ENCODE results near the gene SCMH1. TPM values are rescaled to one million over a fixed set of nuclear protein-coding genes. Genes with fewer than 3 reads are reported as not detected.

Gene SCMH1
- total and polyA plus RNA-seq, 4 donors = 6.6 to 12.8 (median 10.5) TPM

DNA sequence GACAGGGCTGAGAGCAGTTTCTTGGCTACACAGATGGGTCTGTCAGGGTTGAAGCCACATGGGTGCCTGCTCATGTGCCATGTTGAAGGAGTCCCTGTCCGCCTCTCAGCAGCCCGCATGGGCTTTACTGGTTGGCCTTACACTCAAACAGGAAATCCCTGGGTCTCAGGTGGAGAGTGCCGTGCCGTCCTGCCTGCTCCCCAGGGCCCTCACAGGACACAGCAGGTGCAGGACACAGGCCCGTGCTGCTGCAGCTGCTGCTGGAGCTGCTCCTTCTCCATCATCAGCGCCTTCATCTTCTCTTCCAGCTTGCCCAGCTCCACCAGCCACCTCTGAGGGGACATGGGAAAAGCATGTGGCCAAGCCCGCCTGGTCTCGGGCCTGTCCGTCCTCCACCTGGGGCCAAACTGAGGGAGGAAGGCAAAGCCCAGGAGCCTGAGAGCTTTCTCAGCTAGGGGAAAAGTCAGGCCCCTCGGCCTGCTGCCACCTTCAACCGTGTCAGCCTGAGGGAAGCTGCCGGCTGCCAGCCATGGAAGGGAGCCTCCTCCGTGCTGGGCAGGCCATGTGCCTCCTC lies 226.1 kb downstream of the SCMH1 start:
- DNase-seq (ENCODE audit: low spot score) = no peak
- H3K36me3 ChIP-seq (ENCODE audit: control insufficient read depth in 4 of 4, insufficient read depth in 3 of 4, low read depth in 1 of 4, low read length in 3 of 4) = peaks cover 7 to 66% (median 35%) of the 10 kb centered on the region in 4 donors
- WGBS = 95% methylated on average over 13 of the region's 13 CpGs

More for the DNA sequence above, 226.1 kb downstream of the SCMH1 start:
- TF ChIP-seq SP1 (IDR thresholded peaks at IDR 0.05) = no peak
- TF ChIP-seq EGR1 (IDR thresholded peaks at IDR 0.05; ENCODE audit: low read depth in 2 of 2) = no peak
- TF ChIP-seq HNF4A (conservative IDR thresholded peaks at IDR 0.05) = no peak
- TF ChIP-seq FOXA2 (IDR thresholded peaks at IDR 0.05) = no peak
- TF ChIP-seq, protein P1, sequence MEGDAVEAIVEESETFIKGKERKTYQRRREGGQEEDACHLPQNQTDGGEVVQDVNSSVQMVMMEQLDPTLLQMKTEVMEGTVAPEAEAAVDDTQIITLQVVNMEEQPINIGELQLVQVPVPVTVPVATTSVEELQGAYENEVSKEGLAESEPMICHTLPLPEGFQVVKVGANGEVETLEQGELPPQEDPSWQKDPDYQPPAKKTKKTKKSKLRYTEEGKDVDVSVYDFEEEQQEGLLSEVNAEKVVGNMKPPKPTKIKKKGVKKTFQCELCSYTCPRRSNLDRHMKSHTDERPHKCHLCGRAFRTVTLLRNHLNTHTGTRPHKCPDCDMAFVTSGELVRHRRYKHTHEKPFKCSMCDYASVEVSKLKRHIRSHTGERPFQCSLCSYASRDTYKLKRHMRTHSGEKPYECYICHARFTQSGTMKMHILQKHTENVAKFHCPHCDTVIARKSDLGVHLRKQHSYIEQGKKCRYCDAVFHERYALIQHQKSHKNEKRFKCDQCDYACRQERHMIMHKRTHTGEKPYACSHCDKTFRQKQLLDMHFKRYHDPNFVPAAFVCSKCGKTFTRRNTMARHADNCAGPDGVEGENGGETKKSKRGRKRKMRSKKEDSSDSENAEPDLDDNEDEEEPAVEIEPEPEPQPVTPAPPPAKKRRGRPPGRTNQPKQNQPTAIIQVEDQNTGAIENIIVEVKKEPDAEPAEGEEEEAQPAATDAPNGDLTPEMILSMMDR (IDR thresholded peaks at IDR 0.05; ENCODE audit: low read depth, low read length, missing input control) = no peak
- TF ChIP-seq RXRA (IDR thresholded peaks at IDR 0.05) = no peak
- TF ChIP-seq, protein P2, sequence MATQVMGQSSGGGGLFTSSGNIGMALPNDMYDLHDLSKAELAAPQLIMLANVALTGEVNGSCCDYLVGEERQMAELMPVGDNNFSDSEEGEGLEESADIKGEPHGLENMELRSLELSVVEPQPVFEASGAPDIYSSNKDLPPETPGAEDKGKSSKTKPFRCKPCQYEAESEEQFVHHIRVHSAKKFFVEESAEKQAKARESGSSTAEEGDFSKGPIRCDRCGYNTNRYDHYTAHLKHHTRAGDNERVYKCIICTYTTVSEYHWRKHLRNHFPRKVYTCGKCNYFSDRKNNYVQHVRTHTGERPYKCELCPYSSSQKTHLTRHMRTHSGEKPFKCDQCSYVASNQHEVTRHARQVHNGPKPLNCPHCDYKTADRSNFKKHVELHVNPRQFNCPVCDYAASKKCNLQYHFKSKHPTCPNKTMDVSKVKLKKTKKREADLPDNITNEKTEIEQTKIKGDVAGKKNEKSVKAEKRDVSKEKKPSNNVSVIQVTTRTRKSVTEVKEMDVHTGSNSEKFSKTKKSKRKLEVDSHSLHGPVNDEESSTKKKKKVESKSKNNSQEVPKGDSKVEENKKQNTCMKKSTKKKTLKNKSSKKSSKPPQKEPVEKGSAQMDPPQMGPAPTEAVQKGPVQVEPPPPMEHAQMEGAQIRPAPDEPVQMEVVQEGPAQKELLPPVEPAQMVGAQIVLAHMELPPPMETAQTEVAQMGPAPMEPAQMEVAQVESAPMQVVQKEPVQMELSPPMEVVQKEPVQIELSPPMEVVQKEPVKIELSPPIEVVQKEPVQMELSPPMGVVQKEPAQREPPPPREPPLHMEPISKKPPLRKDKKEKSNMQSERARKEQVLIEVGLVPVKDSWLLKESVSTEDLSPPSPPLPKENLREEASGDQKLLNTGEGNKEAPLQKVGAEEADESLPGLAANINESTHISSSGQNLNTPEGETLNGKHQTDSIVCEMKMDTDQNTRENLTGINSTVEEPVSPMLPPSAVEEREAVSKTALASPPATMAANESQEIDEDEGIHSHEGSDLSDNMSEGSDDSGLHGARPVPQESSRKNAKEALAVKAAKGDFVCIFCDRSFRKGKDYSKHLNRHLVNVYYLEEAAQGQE (IDR thresholded peaks at IDR 0.05) = no peak
- TF ChIP-seq YY1 (IDR thresholded peaks at IDR 0.05) = no peak
- TF ChIP-seq, protein P3, sequence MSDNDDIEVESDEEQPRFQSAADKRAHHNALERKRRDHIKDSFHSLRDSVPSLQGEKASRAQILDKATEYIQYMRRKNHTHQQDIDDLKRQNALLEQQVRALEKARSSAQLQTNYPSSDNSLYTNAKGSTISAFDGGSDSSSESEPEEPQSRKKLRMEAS (IDR thresholded peaks at IDR 0.05) = no peak
- TF ChIP-seq NR2F2 (IDR thresholded peaks at IDR 0.05) = no peak
- TF ChIP-seq, protein P4, sequence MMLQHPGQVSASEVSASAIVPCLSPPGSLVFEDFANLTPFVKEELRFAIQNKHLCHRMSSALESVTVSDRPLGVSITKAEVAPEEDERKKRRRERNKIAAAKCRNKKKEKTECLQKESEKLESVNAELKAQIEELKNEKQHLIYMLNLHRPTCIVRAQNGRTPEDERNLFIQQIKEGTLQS (IDR thresholded peaks at IDR 0.05) = no peak
- no peak for TF ChIP-seq TAF1 (conservative IDR thresholded peaks at IDR 0.05)
- TF ChIP-seq HNF4G (IDR thresholded peaks at IDR 0.05) = no peak
- TF ChIP-seq JUND (IDR thresholded peaks at IDR 0.05) = no peak
- TF ChIP-seq GABPA (IDR thresholded peaks at IDR 0.05 in 1 of 2, conservative IDR thresholded peaks at IDR 0.05 in 1 of 2) = no peak
- TF ChIP-seq FOXA1 (IDR thresholded peaks at IDR 0.05) = no peak
- no peak for TF ChIP-seq RAD21 (IDR thresholded peaks at IDR 0.05)
- TF ChIP-seq, protein P5, sequence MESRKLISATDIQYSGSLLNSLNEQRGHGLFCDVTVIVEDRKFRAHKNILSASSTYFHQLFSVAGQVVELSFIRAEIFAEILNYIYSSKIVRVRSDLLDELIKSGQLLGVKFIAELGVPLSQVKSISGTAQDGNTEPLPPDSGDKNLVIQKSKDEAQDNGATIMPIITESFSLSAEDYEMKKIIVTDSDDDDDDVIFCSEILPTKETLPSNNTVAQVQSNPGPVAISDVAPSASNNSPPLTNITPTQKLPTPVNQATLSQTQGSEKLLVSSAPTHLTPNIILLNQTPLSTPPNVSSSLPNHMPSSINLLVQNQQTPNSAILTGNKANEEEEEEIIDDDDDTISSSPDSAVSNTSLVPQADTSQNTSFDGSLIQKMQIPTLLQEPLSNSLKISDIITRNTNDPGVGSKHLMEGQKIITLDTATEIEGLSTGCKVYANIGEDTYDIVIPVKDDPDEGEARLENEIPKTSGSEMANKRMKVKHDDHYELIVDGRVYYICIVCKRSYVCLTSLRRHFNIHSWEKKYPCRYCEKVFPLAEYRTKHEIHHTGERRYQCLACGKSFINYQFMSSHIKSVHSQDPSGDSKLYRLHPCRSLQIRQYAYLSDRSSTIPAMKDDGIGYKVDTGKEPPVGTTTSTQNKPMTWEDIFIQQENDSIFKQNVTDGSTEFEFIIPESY (IDR thresholded peaks at IDR 0.05) = no peak
- Histone ChIP-seq H3K27me3 (ENCODE audit: control insufficient read depth in 4 of 4, insufficient read depth in 4 of 4, low read length in 3 of 4) (no peaks in the 10 kb centered on the region), H3K27ac (ENCODE audit: low read depth in 1 of 2, low read length in 2 of 2) (no peak overlapping the region), H3K4me1 (ENCODE audit: control insufficient read depth in 4 of 4, insufficient read depth in 4 of 4, low read length in 3 of 4) (no peaks in the 10 kb centered on the region), H3K9ac (ENCODE audit: low read depth in 1 of 2, low read length in 2 of 2) (no peak overlapping the region), H3K4me3 (ENCODE audit: low read depth in 1 of 3, low read length in 3 of 3) (no peak overlapping the region), H3K9me3 (ENCODE audit: control insufficient read depth in 4 of 4, low read length in 3 of 4) (no peaks in the 10 kb centered on the region)
